Activated CD4-positive, CD25-positive, alpha-beta regulatory T cell treated with anti-CD3 and anti-CD28 coated beads, Interleukin-2, amount 50 U/mL, for 24 hours (primary cell): Measurements from ENCODE around the gene NEURL2.

Source experiments
- ATAC-seq, 2 donors: fragments of 150-1000 bp; cut with Tn5 transposase; one replicate each; pipeline ENCODE4 v1.10.0; 2021; ENCODE audit warnings: mild to moderate bottlenecking in 1 of 2, moderate library complexity in 1 of 2

Gene NEURL2

GRCh38 chr20:45867819-45868176 lies 23.2 kb downstream of the NEURL2 start:
- ATAC-seq, result no peak

- ATAC-seq, result no peak
Measured at GRCh38 chr20:45867136-45867818, 23.7 kb downstream of the NEURL2 start.

GRCh38 chr20:45866454-45866853 lies 24.6 kb downstream of the NEURL2 start:
- no peak for ATAC-seq

- no peak for ATAC-seq
Measured at GRCh38 chr20:45863543-45864470, 27.2 kb downstream of the NEURL2 start.

GRCh38 chr20:45861221-45862075 lies 29.6 kb downstream of the NEURL2 start:
- ATAC-seq, result no peak

- no peak for ATAC-seq
Measured at GRCh38 chr20:45860560-45861220, 30.3 kb downstream of the NEURL2 start.

- no peak for ATAC-seq
Measured at GRCh38 chr20:45859916-45860315, 31.1 kb downstream of the NEURL2 start.

- ATAC-seq, result peak; percentile 8 to 18
Measured at GRCh38 chr20:45857882-45858216, 33.2 kb downstream of the NEURL2 start.

GRCh38 chr20:45857114-45857881 lies 33.7 kb downstream of the NEURL2 start, which contains the start of the genes ACOT8 and ZSWIM3:
Gene ACOT8, minus strand, starts transcription at chr20:45857392. Its CDS starts 77 bp downstream, at chr20:45857315.
Gene ZSWIM3, plus strand, starts transcription at chr20:45857614. Its CDS starts 212 bp downstream, at chr20:45857826.
- peak; percentile 99 for ATAC-seq

- no peak for ATAC-seq
Measured at GRCh38 chr20:45853484-45853883, 37.5 kb downstream of the NEURL2 start.

- ATAC-seq, result no peak
Measured at GRCh38 chr20:45852326-45852725, 38.7 kb downstream of the NEURL2 start.

- ATAC-seq, result no peak
Measured at GRCh38 chr20:45851501-45851900, 39.5 kb downstream of the NEURL2 start.

- no peak for ATAC-seq
Measured at GRCh38 chr20:45850926-45851325, 40.1 kb downstream of the NEURL2 start.

- ATAC-seq, result no peak
Measured at GRCh38 chr20:45850238-45850637, 40.8 kb downstream of the NEURL2 start.

GRCh38 chr20:45848969-45849582 lies 41.9 kb downstream of the NEURL2 start:
- ATAC-seq, result no peak

- no peak for ATAC-seq
Measured at GRCh38 chr20:45848421-45848820, 42.6 kb downstream of the NEURL2 start.

- ATAC-seq, result no peak
Measured at GRCh38 chr20:45845452-45845851, 45.6 kb downstream of the NEURL2 start.

GRCh38 chr20:45843506-45843905 lies 47.5 kb downstream of the NEURL2 start:
- no peak for ATAC-seq

GRCh38 chr20:45842169-45842812 lies 48.7 kb downstream of the NEURL2 start:
- no peak for ATAC-seq

- ATAC-seq, result no peak
Measured at GRCh38 chr20:45841407-45842129, 49.4 kb downstream of the NEURL2 start.
